PC-3 (cell line): Measurements from ENCODE around the gene BTBD19.

Experiments
- CTCF ChIP-seq: fragments of 300-600 bp; sonication (generic); conservative IDR thresholded peaks from 2 replicates; pipeline ENCODE4 v1.5.1; 2017; ENCODE audit warnings: antibody characterized with exemption, low read depth, mild to moderate bottlenecking, low read length
- EZH2 ChIP-seq: fragments of 300-600 bp; sonication (generic); IDR thresholded peaks from one replicate; pipeline ENCODE4 v1.6.1; 2017; ENCODE audit warnings: antibody characterized with exemption, mild to moderate bottlenecking, low read length; ENCODE audit not compliant: unreplicated experiment
- EZH2phosphoT487 ChIP-seq: fragments of 300-600 bp; sonication (generic); IDR thresholded peaks from 2 replicates; pipeline ENCODE4 v1.6.1; 2018; ENCODE audit warnings: mild to moderate bottlenecking, antibody characterized with exemption, low read length, borderline replicate concordance

DNA sequence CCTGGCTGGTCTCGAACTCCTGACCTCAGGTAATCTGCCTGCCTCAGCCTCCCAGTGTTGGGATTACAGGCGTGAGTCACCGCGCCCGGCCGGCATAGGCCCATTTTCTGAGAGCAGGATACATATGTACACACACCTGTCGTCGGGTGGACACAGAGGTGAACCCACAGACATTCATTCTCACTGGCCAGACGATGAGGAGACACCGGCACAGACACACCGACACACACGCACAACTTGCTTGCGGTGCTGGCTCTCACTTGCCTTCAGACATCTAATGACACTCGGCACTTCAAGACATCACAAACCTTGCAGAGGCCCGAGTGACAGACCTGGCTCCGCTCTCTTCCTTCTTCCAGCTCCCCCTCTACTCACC, 34.2 kb downstream of the BTBD19 start:
- TF ChIP-seq CTCF, result no peak
- TF ChIP-seq EZH2, result no peak
- no peak for TF ChIP-seq EZH2phosphoT487
